ENCODE data around the gene CEMIP.

DNA sequence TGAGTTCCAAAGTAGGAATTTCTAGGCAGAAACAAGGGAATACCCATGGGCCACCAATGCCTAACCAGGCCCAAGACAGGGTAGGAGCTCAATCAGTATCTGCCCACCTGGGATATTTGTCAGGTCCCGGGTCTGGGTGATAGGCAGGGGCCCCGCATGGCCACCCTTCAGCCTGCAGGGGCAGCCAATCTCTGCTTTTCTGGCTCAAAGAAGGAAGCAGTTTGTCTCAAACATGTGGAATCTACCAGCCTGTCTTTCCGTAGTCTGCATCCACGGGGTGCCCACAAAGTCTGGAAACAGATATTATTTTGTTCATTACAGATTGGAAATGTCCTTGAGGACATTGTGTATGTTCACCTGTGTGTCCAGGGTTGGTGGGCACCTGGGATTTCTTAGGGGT lies 56.2 kb downstream of the CEMIP start:
- TF ChIP-seq CTCF (IDR thresholded peaks at IDR 0.05; ENCODE audit: insufficient read depth, low read length, poor library complexity, severe bottlenecking) = no peak
- no peak for TF ChIP-seq EZH2phosphoT487 (conservative IDR thresholded peaks at IDR 0.05; ENCODE audit: low read length)

Data from SU-DHL-6 (cell line).